ENCODE measurements around the gene MIEF1.

The MIEF1 gene

GRCh38 chr22:39511226-39511625, 9.1 kb downstream of the MIEF1 start:
- in situ Hi-C loops (cut with MboI; ENCODE audit: low pct_unique_long_range_greater_than_20kb, low sequenced_read_pairs, unreplicated experiment): no loop called here
- DNase-seq (ENCODE audit: low spot score): no peak
- no peak for TF ChIP-seq CTCF (IDR thresholded peaks at IDR 0.05; ENCODE audit: extremely low read depth, insufficient read depth, missing control alignments)

- TF ChIP-seq CTCF (IDR thresholded peaks at IDR 0.05; ENCODE audit: extremely low read depth, insufficient read depth, missing control alignments): no peak
- no peak for DNase-seq (ENCODE audit: low spot score)
- in situ Hi-C loops (cut with MboI; ENCODE audit: low pct_unique_long_range_greater_than_20kb, low sequenced_read_pairs, unreplicated experiment): no loop called here
Measured at GRCh38 chr22:39512026-39512425, 9.9 kb downstream of the MIEF1 start.

- TF ChIP-seq CTCF (IDR thresholded peaks at IDR 0.05; ENCODE audit: extremely low read depth, insufficient read depth, missing control alignments): no peak
- no peak for DNase-seq (ENCODE audit: low spot score)
- in situ Hi-C loops (cut with MboI; ENCODE audit: low pct_unique_long_range_greater_than_20kb, low sequenced_read_pairs, unreplicated experiment): no loop called here
Measured at GRCh38 chr22:39513791-39514190, 11.7 kb downstream of the MIEF1 start.

- DNase-seq (ENCODE audit: low spot score): no peak
- in situ Hi-C loops (cut with MboI; ENCODE audit: low pct_unique_long_range_greater_than_20kb, low sequenced_read_pairs, unreplicated experiment): no loop called here
- TF ChIP-seq CTCF (IDR thresholded peaks at IDR 0.05; ENCODE audit: extremely low read depth, insufficient read depth, missing control alignments): peak; percentile 71
Measured at GRCh38 chr22:39514373-39514973, 12.4 kb downstream of the MIEF1 start.

- DNase-seq (ENCODE audit: low spot score): no peak
- in situ Hi-C loops (cut with MboI; ENCODE audit: low pct_unique_long_range_greater_than_20kb, low sequenced_read_pairs, unreplicated experiment): no loop called here
- TF ChIP-seq CTCF (IDR thresholded peaks at IDR 0.05; ENCODE audit: extremely low read depth, insufficient read depth, missing control alignments): no peak
Measured at GRCh38 chr22:39515266-39516050, 13.4 kb downstream of the MIEF1 start.

- no peak for DNase-seq (ENCODE audit: low spot score)
- in situ Hi-C loops (cut with MboI; ENCODE audit: low pct_unique_long_range_greater_than_20kb, low sequenced_read_pairs, unreplicated experiment): no loop called here
- no peak for TF ChIP-seq CTCF (IDR thresholded peaks at IDR 0.05; ENCODE audit: extremely low read depth, insufficient read depth, missing control alignments)
Measured at GRCh38 chr22:39517470-39517869, 15.4 kb downstream of the MIEF1 start.
